CD4-positive, alpha-beta T cell treated with Interferon alpha-2 for 1 hour (primary cell): ENCODE measurements around the gene RNF213.
"Not testable (repeated sequence)": the region's sequence is repeated elsewhere in the genome, so short reads cannot be mapped to it uniquely, and the experiment has no call there.

Experiments used
- DNase-seq, 2 donors: peaks; one replicate each; pipeline ENCODE4 v3.0.0-alpha.2; 2020 to 2022

The RNF213 gene

DNA sequence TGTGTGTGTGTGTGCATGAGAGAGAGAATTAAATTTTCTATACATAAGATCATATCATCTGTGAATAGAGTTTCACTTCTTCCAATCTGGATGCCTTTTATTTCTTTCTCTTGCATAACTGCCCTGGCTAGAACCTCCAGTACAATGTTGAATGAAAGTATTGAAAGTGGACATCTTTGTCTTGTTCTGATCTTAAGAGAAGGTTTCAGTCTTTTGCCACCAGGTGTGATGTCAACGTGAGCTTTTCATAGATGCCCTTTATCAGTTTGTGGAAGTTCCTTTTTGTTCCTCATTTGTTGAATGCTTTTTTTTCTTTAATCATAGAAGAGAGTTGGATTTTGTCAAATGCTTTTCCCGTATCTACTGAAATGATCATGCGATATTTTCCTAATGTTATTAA, 63.3 kb downstream of the RNF213 start:
- no peak for DNase-seq

DNA sequence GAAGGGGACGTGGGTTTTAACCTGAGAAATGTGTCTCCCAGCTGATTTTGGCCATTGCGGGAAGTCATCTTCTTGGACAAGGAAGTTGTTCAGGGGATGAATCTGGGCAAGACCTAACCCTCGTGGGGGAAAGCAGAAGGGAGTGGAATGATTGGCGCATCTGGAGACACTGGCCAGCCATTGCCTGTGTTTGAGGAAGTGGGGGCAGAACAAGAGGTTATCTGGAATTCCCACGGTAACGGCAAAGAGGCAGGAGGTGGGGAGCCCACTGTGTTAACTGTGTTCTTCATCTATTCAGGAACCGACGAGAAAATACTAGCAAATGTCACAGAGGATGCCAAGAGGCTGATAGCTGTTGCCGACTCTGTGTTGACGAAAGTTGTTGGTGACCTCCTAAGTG, 66.9 kb downstream of the RNF213 start:
- DNase-seq: peak in 1 of 2 donors; percentile 12

DNA sequence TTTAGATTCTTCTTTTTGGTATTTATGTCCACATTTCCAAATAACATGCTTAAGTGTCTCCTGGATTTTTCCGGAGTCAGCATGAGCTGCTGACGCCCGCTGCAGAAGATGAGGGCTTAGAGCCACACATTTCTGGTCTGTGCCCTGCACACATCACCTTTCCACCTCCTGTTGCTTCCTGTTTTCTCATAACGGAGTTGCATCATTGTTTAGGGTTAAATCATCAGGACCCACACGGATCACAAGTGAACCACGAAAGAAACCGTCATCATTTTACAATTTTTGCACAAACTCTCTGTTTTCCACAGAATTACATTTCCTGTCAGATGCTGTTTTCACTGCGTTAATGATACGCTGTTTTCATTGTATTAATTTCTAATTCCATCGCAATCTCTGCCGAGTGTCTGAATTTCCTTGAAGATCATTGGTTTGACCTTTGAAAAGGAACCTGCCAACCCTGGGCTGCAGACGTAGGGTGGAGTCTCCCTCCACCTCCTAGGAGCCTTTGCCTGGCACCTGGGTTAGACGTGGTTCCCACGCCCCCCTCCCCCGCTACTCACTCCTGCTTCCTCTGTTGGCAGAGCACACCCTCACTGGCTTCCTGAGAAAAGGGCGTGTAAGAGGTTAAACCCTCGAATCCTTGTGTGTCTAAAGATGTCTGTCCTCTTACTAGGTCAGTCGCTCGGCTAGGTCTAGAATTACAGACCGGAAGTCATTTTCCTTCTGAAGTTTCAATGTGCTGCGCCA, 68.2 kb downstream of the RNF213 start:
- no peak for DNase-seq

DNA sequence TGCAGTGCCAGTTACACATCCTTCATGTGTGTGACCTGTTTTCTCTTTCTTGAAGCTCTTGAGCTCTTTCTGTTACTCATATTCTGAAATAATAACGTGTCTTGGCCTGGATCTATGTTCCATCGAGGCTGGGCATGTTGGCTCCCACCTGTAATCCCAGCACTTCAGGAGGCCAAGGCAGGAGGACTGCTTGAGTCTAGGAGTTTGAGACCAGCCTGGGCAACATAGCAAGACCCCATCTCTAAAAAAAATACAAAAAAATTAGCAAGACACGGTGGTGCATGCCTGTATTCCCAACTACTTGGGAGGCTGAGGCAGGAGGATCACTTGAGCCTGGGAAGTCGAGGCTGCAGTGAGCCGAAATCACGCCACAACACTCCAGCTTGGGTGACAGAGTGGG, 68.8 kb downstream of the RNF213 start:
- not testable (repeated sequence) for DNase-seq

DNA sequence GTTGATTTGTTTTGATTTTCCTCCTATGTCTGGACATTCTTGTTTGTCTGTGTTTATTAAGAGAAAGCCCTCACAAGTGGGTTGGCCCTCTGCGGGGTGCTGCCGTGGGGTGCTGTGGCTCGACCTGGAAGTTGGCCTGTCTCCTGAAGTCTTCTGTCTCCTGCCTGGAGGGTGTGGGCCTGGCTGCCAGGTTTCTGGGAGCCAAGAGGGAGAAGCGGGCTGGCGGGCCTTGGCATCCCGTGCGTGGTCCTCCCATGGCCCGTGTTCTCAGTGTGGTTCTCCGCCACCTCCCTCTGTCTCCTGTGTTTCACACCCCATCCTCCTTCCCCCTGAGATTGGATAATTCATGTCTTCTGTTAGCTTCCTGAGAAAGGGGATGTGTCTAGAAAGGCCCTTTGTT, 69.6 kb downstream of the RNF213 start:
- no peak for DNase-seq

DNA sequence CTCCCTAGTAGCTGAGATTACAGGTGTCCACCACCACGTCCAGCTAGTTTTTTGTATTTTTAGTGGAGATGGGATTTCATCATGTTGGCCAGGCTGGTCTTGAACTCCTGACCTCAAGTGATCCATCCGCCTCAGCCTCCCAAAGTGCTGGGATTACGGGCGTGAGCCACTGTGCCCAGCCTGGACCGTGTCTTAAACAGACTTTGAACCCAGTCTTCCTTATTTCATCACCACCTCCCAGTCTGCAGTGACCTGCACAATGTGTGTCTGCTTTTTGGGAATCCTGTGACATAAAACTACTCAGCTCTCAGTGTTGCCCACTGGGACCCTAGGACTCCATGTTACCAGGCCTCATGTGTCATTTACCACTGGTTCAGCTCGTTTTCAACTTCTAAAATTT, 70.3 kb downstream of the RNF213 start:
- DNase-seq: not testable (repeated sequence)

DNA sequence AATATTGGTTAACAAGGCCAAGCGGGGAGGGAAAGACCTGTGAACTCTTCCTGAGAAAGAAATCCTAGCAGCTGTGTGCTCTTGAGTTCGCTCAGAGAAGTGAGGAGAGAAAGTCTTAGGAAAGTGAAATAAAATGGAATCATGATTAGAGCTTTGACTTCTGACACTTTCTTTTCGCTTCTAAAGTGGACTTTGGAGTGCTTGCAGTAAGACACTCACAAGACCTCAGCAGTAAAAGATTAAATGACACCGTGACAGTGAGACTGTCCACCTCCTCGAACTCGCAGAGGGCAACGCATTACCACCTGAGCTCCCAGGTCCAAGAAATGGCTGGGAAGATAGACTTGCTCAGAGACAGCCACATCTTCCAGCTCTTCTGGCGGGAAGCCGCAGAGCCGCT, 71.2 kb downstream of the RNF213 start:
- DNase-seq: no peak

DNA sequence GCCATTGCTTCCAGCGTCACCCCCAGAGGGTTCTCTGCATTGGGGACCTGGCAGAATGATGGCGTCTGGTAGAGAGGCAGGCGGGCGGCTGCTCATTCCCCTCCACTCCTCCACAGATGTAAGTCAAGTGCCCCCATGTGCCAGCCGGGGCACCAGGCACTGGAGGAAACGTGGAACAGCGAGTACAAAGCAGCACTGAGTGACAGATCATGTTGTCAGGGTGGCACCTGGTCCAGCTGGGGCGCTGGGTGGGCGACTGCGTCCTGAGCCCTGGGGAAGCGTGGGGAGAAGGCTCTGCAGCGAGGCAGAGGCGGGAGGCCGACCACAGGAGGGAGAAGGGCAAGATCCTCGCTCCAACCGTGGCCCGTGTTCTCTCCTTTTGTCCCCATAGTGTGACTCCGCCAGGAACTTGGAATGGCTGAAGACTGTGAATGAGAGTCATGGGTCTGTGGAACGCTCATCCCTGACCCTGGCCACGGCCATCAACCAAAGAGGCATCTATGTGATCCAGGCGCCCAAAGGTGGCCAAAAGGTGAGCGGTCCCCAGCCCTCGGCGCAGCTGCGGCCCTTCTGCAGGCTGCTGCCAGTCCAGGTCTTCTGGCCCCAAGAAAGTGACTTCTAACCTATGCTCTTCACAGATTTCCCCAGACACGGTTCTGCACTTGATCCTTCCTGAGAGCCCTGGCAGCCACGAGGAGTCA, 76.7 kb downstream of the RNF213 start:
- no peak for DNase-seq

DNA sequence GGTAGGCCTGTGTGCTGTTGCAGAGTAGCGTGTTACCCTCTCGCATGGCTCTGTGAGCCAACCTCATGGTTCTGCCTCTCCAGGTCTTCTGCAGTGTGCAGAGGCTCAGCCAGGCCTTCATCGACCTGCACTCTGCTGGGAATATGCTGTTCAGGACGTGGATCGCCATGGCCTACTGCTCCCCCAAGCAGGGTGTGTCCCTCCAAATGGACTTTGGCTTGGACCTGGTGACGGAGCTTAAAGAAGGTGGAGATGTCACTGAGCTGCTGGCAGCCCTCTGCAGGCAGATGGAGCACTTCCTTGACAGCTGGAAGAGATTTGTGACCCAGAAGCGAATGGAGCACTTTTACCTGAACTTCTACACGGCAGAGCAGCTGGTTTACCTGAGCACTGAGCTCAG, 78.5 kb downstream of the RNF213 start:
- no peak for DNase-seq

DNA sequence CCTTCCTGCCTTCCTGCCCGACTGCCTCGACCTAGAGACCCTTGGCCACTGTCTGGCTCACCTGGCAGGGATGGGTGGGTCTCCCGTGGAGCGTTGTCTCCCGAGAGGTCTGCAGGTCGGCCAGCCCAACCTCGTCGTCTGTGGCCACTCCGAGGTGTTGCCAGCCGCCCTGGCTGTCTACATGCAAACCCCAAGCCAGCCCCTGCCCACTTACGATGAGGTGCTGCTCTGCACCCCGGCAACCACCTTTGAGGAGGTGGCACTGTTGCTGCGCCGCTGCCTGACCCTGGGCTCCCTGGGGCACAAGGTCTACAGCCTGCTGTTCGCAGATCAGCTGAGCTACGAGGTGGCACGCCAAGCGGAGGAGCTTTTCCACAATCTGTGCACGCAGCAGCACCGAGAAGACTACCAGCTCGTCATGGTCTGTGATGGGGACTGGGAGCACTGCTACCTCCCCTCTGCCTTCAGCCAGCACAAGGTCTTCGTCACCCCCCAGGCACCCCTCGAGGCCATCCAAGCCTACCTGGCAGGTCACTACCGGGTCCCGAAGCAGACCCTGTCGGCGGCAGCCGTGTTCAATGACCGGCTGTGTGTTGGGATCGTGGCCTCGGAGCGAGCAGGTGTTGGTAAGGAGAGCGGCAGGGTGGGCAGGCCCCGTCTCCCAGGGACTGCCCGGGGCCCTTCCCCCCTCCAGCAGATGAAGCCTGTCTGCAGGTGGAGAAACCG, 79.2 kb downstream of the RNF213 start:
- no peak for DNase-seq

DNA sequence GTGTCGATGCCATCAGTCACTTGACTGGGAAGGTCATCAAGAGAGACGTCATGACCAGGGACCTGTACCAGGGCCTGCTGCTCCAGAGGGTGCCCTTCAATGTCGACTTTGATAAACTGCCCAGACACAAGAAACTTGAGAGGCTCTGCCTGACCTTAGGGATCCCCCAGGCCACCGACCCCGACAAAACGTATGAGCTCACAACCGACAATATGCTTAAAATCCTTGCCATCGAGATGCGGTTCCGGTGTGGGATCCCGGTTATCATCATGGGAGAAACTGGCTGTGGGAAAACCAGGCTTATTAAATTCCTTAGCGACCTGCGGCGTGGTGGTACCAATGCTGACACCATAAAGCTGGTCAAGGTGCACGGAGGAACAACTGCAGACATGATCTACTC, 84.7 kb downstream of the RNF213 start:
- DNase-seq: no peak

DNA sequence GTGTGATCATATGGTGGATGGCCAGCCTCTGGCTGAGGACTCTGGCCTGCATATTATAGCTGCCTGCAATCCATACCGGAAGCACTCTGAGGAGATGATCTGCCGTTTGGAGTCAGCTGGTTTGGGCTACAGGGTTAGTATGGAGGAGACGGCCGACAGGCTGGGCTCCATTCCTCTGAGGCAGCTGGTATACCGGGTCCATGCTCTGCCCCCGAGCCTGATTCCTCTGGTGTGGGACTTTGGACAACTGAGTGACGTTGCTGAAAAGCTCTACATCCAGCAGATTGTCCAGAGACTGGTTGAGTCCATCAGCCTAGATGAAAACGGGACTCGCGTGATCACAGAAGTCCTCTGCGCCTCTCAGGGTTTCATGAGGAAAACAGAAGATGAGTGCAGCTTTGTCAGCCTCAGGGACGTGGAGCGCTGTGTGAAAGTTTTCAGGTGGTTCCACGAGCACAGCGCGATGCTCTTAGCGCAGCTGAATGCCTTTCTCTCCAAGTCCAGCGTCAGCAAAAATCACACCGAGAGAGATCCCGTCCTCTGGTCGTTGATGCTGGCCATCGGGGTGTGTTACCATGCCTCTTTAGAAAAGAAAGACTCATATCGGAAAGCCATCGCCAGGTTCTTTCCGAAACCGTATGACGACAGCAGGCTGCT, 85.3 kb downstream of the RNF213 start:
- no peak for DNase-seq

DNA sequence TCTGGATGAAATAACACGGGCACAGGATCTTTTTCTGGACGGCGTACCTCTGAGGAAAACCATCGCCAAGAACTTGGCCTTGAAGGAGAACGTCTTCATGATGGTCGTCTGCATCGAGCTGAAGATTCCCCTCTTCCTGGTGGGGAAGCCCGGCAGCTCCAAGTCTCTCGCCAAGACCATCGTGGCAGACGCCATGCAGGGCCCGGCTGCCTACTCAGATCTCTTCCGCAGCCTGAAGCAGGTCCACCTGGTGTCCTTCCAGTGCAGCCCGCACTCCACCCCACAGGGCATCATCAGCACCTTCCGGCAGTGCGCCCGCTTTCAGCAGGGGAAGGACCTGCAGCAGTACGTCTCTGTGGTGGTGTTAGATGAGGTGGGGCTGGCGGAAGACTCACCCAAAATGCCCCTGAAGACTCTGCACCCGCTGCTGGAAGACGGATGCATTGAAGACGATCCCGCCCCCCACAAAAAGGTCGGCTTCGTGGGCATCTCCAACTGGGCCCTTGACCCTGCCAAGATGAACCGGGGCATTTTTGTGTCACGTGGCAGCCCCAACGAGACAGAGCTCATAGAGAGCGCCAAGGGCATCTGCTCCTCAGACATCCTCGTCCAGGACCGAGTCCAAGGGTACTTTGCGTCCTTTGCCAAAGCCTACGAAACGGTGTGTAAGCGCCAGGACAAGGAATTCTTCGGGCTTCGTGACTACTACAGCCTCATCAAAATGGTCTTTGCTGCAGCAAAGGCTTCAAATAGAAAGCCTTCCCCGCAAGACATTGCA, 86.0 kb downstream of the RNF213 start:
- DNase-seq: no peak

DNA sequence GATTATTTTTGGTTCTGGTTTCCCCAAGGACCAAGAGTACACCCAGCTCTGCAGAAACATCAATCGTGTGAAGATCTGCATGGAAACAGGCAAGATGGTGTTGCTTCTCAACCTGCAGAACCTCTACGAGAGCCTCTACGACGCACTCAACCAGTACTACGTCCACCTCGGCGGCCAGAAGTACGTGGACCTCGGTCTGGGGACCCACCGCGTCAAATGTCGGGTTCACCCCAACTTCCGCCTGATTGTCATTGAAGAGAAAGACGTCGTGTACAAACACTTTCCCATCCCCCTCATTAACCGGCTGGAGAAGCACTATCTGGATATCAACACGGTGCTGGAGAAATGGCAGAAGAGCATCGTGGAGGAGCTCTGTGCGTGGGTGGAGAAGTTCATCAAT, 86.9 kb downstream of the RNF213 start:
- no peak for DNase-seq

DNA sequence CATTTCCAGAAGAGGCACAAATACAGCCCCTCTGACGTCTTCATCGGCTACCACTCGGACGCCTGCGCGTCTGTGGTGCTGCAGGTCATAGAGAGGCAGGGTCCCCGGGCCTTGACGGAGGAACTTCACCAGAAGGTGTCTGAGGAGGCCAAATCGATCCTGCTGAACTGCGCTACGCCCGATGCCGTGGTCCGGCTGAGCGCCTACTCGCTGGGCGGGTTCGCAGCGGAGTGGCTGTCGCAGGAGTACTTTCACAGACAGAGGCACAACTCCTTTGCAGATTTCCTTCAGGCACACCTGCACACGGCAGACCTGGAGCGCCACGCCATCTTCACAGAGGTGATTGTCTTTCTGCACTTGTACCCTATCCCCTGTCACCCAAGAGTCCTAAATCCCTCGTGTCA, 87.3 kb downstream of the RNF213 start:
- DNase-seq: no peak

DNA sequence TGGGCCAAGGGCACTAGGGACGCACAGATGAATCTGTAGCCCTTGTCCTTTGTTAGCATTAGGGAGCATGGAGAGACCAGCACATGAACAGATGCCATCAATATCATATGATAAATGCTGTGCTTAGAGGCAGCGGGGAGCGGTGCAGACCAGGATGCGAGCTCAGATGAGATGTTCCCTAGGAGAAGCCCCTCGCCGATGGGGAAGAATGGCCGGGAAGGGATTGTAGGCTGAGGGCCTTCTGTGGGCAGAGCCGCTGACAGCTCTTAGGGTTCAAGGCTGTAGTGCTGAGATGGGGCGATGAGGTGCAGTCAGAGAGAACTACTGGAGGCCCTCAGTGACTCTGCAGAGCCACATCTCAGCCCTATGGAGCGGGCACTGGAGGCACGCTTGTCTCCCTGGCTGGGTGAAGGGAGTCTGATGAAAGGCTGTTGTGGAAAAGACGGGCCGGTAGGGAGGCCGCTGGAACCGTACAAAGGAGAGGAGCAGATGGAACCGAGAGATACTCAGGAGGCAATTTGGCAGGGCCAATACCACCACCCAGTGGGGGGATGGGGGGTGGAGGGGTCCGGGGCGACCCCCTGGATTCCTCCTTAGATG, 88.0 kb downstream of the RNF213 start:
- DNase-seq: no peak

DNA sequence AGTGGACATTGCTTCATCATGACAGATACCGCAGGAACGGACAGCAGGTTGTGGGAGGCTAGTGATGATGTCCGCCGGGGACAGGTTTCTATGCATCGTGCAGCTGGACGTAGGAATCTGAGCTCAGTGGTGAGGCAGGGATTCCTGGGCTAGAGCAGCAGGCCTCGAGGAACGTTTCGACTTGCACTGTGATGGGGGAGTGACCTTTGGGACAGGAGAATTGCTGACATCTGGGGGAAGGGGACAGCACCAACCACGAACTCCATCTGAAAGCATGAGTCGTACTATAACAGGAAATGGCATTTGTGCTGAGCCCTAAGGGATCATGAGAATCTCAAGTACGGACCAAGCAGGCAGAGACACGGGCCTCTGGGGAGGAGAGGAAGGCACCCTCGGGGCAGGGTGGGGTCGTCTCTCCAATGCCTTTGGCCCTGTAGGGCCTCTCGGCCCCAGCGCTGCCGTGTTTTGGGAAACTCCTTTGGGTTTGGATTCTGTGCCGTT, 88.5 kb downstream of the RNF213 start:
- no peak for DNase-seq

DNA sequence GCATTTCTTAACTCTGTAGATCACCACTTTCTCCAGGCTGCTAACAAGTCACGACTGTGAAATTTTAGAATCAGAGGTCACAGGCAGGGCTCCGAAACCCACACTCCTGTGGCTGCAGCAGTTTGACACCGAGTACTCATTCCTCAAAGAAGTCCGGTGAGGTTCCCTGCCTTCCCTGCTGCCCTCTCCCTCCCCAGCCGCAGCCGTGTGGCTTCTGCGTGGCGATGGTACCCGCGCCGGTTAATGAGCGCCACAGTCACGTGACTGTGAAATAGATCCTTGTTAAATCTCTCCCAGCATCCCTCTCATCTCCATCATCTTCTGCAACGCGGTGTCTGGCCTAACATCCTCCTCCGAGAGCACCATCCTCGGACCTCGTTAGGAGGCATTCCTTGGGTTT, 89.1 kb downstream of the RNF213 start:
- DNase-seq: no peak

DNA sequence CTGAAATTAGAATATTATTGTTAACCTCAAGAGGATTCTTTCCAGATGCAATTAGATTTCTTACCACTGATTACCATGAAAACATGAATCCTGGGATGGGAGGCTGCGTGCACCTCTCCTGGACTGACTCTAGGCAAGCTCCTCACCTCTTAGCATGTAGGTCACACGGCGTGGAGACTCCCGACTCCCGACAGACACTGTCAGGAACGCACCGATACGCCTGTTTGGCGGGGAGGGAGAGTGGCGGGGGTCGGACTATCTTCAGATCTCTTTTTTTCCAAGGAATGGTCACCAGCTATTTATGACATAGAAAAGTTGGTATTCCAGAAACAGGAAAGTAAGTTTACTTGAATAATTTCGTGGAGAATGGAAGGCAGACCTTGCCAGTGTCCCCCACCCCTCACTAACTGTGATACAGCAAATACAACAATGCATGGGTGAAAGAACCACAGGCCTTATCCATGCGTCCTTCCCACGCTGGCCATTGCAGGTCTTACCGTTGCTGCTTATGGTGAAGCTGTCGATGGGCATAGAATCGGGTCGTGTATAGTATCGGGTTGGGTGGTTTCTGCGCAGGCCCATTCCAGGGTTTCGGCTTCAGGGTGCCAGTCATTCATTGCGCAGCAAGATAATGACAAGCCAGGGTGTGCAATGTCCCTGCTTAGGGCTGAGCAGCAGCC, 91.7 kb downstream of the RNF213 start:
- no peak for DNase-seq

DNA sequence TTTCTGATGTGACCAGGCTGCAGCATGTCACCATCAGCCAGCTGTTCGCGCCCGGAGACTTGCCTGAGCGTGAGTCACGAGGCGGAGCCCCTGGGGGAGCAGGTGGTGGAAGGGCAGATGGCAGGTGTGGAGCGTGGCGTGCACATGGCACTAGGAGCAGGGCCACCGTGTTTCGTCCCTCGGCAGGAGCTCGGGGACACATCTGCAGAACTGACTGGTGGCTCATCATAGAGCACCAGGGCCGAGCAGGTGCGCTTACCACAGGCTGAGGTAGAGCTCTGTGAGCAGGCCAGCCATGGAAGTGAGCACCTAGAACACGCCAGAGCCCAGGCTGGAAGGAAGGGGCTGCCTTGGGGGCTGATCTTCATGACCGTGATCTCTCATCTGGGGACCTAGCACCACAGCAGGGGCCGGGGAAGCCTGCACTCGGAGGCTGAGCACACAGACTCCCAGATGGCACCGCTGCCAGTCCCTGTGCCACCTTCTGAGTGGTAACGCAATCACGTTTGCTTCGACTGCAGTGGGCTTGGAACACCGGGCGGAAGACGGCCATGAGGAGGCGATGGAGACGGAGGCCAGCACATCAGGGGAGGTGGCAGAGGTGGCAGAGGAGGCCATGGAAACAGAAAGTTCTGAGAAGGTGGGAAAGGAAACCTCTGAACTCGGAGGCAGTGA, 92.5 kb downstream of the RNF213 start:
- no peak for DNase-seq
